Placental pericyte (primary cell): ENCODE measurements around the gene SLC38A2. TPM values are rescaled to one million over a fixed set of nuclear protein-coding genes. Genes with fewer than 3 reads are reported as not detected.

Experiments used
- total RNA-seq: library from RNA; depleted of rRNA; stranded (reverse); fragments of >200 nt; gene quantifications from 2 replicates; pipeline ENCODE4 v1.2.3, GENCODE V29; 2012

The SLC38A2 gene
- 1,088 and 1,133 TPM in 2 replicates for total RNA-seq

DNA sequence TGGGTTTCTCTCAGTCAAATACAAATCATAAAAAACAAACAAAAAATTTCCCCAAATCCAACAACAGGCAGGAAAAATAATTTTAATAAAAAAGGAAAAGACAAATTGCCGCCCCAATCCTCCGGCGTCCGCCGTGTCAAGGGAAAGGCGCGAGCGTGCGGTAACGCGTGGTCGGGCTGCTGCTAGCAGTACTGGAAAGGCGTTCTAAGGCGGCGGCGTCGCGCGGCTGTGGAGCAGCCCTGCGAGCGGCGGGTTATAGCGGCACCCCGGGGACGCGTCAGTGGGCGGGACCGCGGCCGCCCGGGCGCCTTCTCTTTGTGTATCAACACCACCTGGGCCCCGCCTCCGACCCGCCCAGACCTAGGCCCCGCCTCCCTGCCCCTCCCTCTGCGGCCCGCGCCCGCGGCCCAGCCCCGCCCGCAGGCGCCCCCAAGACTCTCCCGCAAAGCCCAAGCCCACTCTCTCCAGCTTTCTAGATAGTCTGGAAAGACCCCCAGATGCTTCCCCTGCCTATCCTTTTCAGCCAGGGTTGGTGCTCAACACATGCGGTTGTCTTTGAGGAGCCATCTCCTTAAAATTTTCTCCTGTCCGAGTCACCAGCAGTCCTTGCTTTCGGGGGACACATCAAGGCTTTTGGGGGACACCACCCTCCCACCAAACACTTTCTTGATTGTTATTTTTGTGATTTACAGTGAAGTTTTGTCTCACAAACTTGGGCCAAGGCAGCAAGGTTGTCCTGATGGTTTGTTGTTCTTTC lies at the start of gene SLC38A2:
Gene SLC38A2 (minus strand): TSS at position 230 of the 757 bp plus-strand sequence. CDS start 1,480 bp downstream, outside the sequence.

Other genes with a start within 250 kb of the SLC38A2 start
- 128 and 149 TPM in 2 replicates for gene SLC38A1, start 103.7 kb downstream of the SLC38A2 start, total RNA-seq